Fibroblast of skin of right biceps (primary cell): ENCODE data around the gene COMTD1.
"Not testable (repeated sequence)": the region's sequence is repeated elsewhere in the genome, so short reads cannot be mapped to it uniquely, and the experiment has no call there.

Experiments
- DNase-seq: peaks from one replicate; pipeline ENCODE4 v3.0.0-alpha.2; 2013

The COMTD1 gene

GRCh38 chr10:75189266-75190096 lies 46.3 kb downstream of the COMTD1 start:
- no peak for DNase-seq

- DNase-seq = not testable (repeated sequence)
These were observed 47.2 kb downstream of the COMTD1 start for GRCh38 chr10:75188522-75188921.

GRCh38 chr10:75187961-75188426 lies 47.8 kb downstream of the COMTD1 start:
- DNase-seq = peak; percentile 58

- no peak for DNase-seq
These were observed 49.4 kb downstream of the COMTD1 start for GRCh38 chr10:75186310-75186709.
